Suprapubic skin (tissue), 3 donors: Measurements from ENCODE around the gene ZC3H4.

Experiments
- EP300 ChIP-seq: sonication (generic); formaldehyde crosslinking; IDR thresholded peaks from one replicate; pipeline ENCODE4 v1.6.1; 2017; ENCODE audit warnings: antibody characterized with exemption
- TF ChIP-seq, protein P1 (sequence below), 2 donors: fragments of 200-600 bp in 1 of 2; fragments of 450-650 bp in 1 of 2; sonication (generic) in 1 of 2; IDR thresholded peaks; one replicate each; pipeline ENCODE4 v1.5.1; 2016 to 2019; ENCODE audit warnings: antibody characterized with exemption in 2 of 2, mild to moderate bottlenecking in 1 of 2, moderate library complexity in 1 of 2

DNA sequence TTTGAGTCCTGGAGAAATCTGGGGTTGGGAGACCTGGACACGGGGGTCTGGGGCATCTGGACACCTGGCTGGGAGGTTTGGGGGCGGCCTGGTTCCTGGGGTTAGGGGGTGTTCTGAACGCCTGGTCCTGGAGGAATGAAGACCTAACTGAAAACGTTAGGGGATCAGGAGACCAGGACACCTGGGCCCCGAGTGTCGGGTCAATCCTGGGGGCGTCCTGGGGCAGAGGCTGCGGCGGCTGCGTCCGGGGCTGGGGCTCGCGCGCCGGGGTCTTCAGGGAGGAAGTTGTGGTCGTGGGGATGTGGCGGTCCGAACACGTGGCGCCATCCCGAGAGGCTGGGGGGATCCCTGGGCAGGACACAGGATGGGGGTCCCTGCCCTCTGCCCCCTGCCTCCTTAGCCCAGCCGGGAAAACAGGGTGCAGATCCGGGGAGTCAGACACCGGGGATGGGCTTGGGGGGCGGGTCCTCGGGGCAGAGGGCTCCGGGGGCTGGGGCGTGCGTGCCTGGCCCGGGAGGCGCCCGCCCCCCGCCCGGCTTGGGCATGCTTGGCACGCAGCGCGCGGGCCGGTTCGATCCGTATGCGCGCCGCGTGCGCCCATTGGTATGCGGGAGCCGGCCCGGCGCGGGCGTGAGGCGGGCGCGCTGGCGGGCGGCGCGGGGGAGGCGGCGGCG is 93.3 kb downstream of the ZC3H4 start:
- TF ChIP-seq, protein P1, sequence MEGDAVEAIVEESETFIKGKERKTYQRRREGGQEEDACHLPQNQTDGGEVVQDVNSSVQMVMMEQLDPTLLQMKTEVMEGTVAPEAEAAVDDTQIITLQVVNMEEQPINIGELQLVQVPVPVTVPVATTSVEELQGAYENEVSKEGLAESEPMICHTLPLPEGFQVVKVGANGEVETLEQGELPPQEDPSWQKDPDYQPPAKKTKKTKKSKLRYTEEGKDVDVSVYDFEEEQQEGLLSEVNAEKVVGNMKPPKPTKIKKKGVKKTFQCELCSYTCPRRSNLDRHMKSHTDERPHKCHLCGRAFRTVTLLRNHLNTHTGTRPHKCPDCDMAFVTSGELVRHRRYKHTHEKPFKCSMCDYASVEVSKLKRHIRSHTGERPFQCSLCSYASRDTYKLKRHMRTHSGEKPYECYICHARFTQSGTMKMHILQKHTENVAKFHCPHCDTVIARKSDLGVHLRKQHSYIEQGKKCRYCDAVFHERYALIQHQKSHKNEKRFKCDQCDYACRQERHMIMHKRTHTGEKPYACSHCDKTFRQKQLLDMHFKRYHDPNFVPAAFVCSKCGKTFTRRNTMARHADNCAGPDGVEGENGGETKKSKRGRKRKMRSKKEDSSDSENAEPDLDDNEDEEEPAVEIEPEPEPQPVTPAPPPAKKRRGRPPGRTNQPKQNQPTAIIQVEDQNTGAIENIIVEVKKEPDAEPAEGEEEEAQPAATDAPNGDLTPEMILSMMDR (IDR thresholded peaks at IDR 0.05): no peak
- no peak for TF ChIP-seq EP300
